Measurements from ENCODE around the gene OSBPL9. TPM values are rescaled to one million over a fixed set of nuclear protein-coding genes. Genes with fewer than 3 reads are reported as not detected.

Gene OSBPL9
- total RNA-seq, 1 experiment from 2014 or later, result 67.6 TPM

DNA sequence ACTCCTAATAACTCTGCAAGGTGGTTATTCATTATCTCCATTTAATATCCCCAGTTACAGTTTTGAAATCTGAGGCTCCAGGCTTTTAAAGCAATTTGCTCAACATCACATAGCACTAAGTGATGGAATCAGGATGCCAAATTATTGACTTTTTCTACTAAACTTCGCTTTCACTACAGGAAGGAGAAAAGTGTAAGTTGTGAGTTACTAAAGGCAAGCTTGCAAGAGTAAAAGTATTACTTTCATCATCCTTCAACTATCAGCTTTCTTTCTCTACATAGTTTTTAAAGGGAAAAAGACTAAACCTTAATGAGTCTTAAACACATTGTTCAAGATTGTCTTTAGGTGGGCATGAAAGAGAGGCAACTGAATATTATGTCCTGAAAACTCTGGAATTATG is 1.8 kb downstream of the OSBPL9 start:
- Mint-ChIP-seq H3K27ac (ENCODE audit: unreplicated experiment) (peak overlapping the region; percentile 24), H3K27me3 (ENCODE audit: unreplicated experiment) (no peaks in the 10 kb centered on the region), H3K9me3 (ENCODE audit: low read depth, unreplicated experiment) (no peaks in the 10 kb centered on the region), H3K36me3 (ENCODE audit: insufficient read depth, unreplicated experiment) (peaks cover 15% of the 10 kb centered on the region), H3K4me1 (ENCODE audit: low read depth, unreplicated experiment) (peaks cover 63% of the 10 kb centered on the region), H3K4me3 (ENCODE audit: low read depth, unreplicated experiment) (peak overlapping the region; percentile 97)
- intact Hi-C loops (cut with micrococcal nuclease; ENCODE audit: unreplicated experiment), result loop anchor here (5.0 kb wide), 1 partner anchor 51 kb away; no protein-coding TSS in a partner anchor
- BruUV-seq (replicated peaks), result no TSS peak
- DNase-seq, result no peak
- CTCF ChIA-PET, result no interaction called here
- TF ChIP-seq, protein P1, sequence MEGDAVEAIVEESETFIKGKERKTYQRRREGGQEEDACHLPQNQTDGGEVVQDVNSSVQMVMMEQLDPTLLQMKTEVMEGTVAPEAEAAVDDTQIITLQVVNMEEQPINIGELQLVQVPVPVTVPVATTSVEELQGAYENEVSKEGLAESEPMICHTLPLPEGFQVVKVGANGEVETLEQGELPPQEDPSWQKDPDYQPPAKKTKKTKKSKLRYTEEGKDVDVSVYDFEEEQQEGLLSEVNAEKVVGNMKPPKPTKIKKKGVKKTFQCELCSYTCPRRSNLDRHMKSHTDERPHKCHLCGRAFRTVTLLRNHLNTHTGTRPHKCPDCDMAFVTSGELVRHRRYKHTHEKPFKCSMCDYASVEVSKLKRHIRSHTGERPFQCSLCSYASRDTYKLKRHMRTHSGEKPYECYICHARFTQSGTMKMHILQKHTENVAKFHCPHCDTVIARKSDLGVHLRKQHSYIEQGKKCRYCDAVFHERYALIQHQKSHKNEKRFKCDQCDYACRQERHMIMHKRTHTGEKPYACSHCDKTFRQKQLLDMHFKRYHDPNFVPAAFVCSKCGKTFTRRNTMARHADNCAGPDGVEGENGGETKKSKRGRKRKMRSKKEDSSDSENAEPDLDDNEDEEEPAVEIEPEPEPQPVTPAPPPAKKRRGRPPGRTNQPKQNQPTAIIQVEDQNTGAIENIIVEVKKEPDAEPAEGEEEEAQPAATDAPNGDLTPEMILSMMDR (IDR thresholded peaks at IDR 0.05; ENCODE audit: unreplicated experiment), result no peak

DNA sequence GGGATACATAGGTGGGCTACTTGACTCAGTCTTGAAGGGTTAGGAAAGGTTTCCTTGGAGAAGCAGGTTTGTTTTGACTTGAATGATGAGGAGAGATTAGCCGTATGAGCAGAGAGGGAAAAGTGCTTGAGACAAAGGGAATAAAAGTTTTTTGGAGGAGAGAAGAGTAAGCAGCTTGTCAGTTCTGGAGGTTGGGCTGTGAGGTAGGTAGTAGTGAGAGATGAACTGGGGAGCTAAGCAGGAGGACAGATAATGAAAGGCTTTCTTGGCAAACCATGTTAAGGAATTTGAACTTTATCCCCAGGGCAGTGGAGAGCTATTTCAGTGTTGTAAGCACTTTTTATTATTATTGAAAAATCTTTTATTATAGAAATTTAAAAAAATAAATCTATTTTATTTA is 3.6 kb downstream of the OSBPL9 start:
- Mint-ChIP-seq H3K27ac (ENCODE audit: unreplicated experiment) (peak overlapping the region; percentile 0), H3K9me3 (ENCODE audit: low read depth, unreplicated experiment) (no peaks in the 10 kb centered on the region), H3K36me3 (ENCODE audit: insufficient read depth, unreplicated experiment) (peaks cover 15% of the 10 kb centered on the region), H3K4me1 (ENCODE audit: low read depth, unreplicated experiment) (peaks cover 71% of the 10 kb centered on the region), H3K27me3 (ENCODE audit: unreplicated experiment) (no peaks in the 10 kb centered on the region), H3K4me3 (ENCODE audit: low read depth, unreplicated experiment) (peak overlapping the region; percentile 1)
- CTCF ChIA-PET, result no interaction called here
- no TSS peak for BruUV-seq (replicated peaks)
- TF ChIP-seq, protein P1 (IDR thresholded peaks at IDR 0.05; ENCODE audit: unreplicated experiment), result no peak
- intact Hi-C loops (cut with micrococcal nuclease; ENCODE audit: unreplicated experiment), result no loop called here
- no peak for DNase-seq

DNA sequence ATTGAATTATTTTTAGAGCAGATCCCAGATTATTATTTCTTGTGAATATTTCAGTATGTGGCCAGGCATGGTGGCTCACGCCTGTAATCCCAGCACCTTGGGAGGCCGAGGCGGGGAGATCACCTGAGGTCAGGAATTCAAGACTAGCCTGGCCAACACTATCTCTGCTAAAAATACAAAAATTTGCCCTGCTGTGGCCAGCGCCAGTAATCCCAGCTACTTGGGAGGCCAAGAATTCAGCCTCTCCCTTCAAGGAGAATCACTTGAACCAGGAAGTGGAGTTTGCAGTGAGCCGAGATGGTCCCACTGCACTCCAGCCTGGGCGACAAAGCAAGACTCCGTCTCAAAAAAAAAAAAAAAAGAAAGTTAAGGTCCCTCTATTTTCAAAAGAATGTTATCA is 4.3 kb downstream of the OSBPL9 start:
- H3K4me3 Mint-ChIP-seq (ENCODE audit: low read depth, unreplicated experiment), result no peak overlapping the region

DNA sequence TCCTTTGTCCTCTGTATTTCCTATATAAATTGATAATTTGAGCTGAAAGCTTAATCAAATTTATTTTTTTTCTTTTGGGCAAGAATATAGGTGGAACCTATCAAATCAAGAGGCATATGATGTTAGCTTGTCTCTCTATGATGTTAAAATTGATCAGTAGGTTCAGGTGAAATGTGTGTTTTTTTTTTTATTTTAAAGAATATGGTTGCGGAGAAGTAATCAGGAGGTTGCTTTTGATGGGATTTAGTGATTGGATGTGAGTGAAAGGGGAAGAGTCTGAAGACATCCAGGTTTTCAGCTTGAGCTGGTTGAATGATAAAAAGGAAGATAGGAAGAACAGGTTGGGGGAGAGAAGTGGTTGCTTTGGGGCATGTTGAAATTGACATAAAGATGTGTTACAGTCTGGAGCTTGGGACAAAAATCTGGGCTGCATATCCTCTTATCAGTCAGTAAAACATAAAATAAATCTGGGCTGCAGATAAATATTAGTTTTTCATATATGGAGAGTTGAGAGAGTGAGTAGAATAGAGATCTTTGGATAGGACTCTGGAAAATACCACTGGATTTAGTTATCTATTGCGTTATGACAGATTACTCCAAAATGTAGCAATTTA is 5.1 kb downstream of the OSBPL9 start:
- TSS peak; percentile 87 for BruUV-seq (replicated peaks)
- peaks cover 13% of the 10 kb centered on the region for H3K36me3 Mint-ChIP-seq (ENCODE audit: insufficient read depth, unreplicated experiment)
- H3K4me3 Mint-ChIP-seq (ENCODE audit: low read depth, unreplicated experiment), result no peak overlapping the region
- no peaks in the 10 kb centered on the region for H3K27me3 Mint-ChIP-seq (ENCODE audit: unreplicated experiment)
- peaks cover 64% of the 10 kb centered on the region for H3K4me1 Mint-ChIP-seq (ENCODE audit: low read depth, unreplicated experiment)
- TF ChIP-seq, protein P1 (IDR thresholded peaks at IDR 0.05; ENCODE audit: unreplicated experiment), result no peak
- intact Hi-C loops (cut with micrococcal nuclease; ENCODE audit: unreplicated experiment), result no loop called here
- no peak for DNase-seq
- CTCF ChIA-PET, result interaction anchor here (0.7 to 1.1 kb wide), 2 partner anchors 18 to 81 kb away, joined by 3 read pairs; no protein-coding TSS in a partner anchor
- no peaks in the 10 kb centered on the region for H3K9me3 Mint-ChIP-seq (ENCODE audit: low read depth, unreplicated experiment)
- H3K27ac Mint-ChIP-seq (ENCODE audit: unreplicated experiment), result peak overlapping the region; percentile 88

More for the DNA sequence above, 4.3 kb downstream of the OSBPL9 start:
- BruUV-seq (replicated peaks), result no TSS peak
- CTCF ChIA-PET, result no interaction called here
- Mint-ChIP-seq H3K27me3 (ENCODE audit: unreplicated experiment) (no peaks in the 10 kb centered on the region), H3K9me3 (ENCODE audit: low read depth, unreplicated experiment) (no peaks in the 10 kb centered on the region), H3K4me1 (ENCODE audit: low read depth, unreplicated experiment) (peaks cover 69% of the 10 kb centered on the region), H3K27ac (ENCODE audit: unreplicated experiment) (no peak overlapping the region), H3K36me3 (ENCODE audit: insufficient read depth, unreplicated experiment) (peaks cover 15% of the 10 kb centered on the region)
- DNase-seq, result no peak
- intact Hi-C loops (cut with micrococcal nuclease; ENCODE audit: unreplicated experiment), result no loop called here
- TF ChIP-seq, protein P1 (IDR thresholded peaks at IDR 0.05; ENCODE audit: unreplicated experiment), result no peak

Data from Calu3 (cell line).